Measurements from ENCODE around the gene TUBB8B.
"Not testable (repeated sequence)": the region's sequence is repeated elsewhere in the genome, so short reads cannot be mapped to it uniquely, and the experiment has no call there.

- not testable (repeated sequence) for TF ChIP-seq CTCF, POLR2A, EP300, POLR2AphosphoS5 (IDR thresholded peaks at IDR 0.05)
Measured at GRCh38 chr18:82626-83209, 33.3 kb upstream of the TUBB8B start.
